H1 (cell line): Measurements from ENCODE around the gene TNFRSF8.

Experiments
- BRCA1 ChIP-seq: IDR thresholded peaks from 2 replicates; pipeline ENCODE4 v1.6.1; 2012; ENCODE audit warnings: low read depth, low read length, improper control_type of control experiment
- CTCF ChIP-seq, 3 experiments: IDR thresholded peaks; 1 replicate in 2 of 3; 2 replicates in 1 of 3; pipeline versions ENCODE4 v1.5.1 to v1.6.1; 2011; ENCODE audit warnings: low read length in 3 of 3, mild to moderate bottlenecking in 3 of 3, inconsistent platforms in 2 of 3, low read depth in 1 of 3, moderate library complexity in 1 of 3; ENCODE audit not compliant: insufficient read depth in 1 of 3; ENCODE audit errors: control extremely low read depth in 1 of 3
- POLR2AphosphoS5 ChIP-seq: IDR thresholded peaks from 2 replicates; pipeline ENCODE4 v1.6.1; 2011; ENCODE audit warnings: low read depth, low read length
- SIN3A ChIP-seq, 2 experiments: IDR thresholded peaks in 1 of 2; conservative IDR thresholded peaks in 1 of 2; 2 replicates each; pipeline ENCODE4 v1.6.1; 2011 to 2012; ENCODE audit warnings: low read length in 2 of 2, improper control_type of control experiment in 1 of 2, low read depth in 1 of 2, mild to moderate bottlenecking in 1 of 2
- SP4 ChIP-seq: IDR thresholded peaks from 2 replicates; pipeline ENCODE4 v1.6.1; 2012; ENCODE audit warnings: low read length, inconsistent platforms
- SRF ChIP-seq: IDR thresholded peaks from 2 replicates; pipeline ENCODE4 v1.6.1; 2011; ENCODE audit warnings: mild to moderate bottlenecking, low read depth, low read length, moderate library complexity

- no peak for TF ChIP-seq SRF
- no peak for TF ChIP-seq POLR2AphosphoS5
- TF ChIP-seq SP4 = no peak
- TF ChIP-seq BRCA1 = no peak
- TF ChIP-seq CTCF (IDR thresholded peaks at IDR 0.05; ENCODE audit: control extremely low read depth in 1 of 3, insufficient read depth in 1 of 3, low read depth in 1 of 3, low read length in 3 of 3) = no peak
- no peak for TF ChIP-seq SIN3A (conservative IDR thresholded peaks at IDR 0.05 in 1 of 2, IDR thresholded peaks at IDR 0.05 in 1 of 2; ENCODE audit: low read depth in 1 of 2, low read length in 2 of 2)
These were observed 3.9 kb upstream of the TNFRSF8 start for GRCh38 chr1:12059226-12059625.
